Globus pallidus (tissue), 1 donor: ENCODE data around the gene AKR7A2.

Source experiments
- DNase-seq: peaks from one replicate; pipeline ENCODE4 v3.0.0-alpha.2; 2015; ENCODE audit warnings: low spot score

Gene AKR7A2

GRCh38 chr1:19325958-19326747, 14.2 kb upstream of the AKR7A2 start:
- DNase-seq, result no peak

GRCh38 chr1:19325368-19325957, 13.5 kb upstream of the AKR7A2 start:
- DNase-seq, result no peak

GRCh38 chr1:19324665-19324990, 12.7 kb upstream of the AKR7A2 start:
- no peak for DNase-seq

- no peak for DNase-seq
Measured at GRCh38 chr1:19323987-19324664, 12.2 kb upstream of the AKR7A2 start.

GRCh38 chr1:19322481-19322880, 10.5 kb upstream of the AKR7A2 start:
- DNase-seq, result no peak

- DNase-seq, result no peak
Measured at GRCh38 chr1:19321071-19321470, 9.1 kb upstream of the AKR7A2 start.

- no peak for DNase-seq
Measured at GRCh38 chr1:19319196-19319595, 7.3 kb upstream of the AKR7A2 start.

GRCh38 chr1:19317126-19317910, 5.4 kb upstream of the AKR7A2 start:
- no peak for DNase-seq

- DNase-seq, result no peak
Measured at GRCh38 chr1:19315378-19316198, 3.6 kb upstream of the AKR7A2 start.

- no peak for DNase-seq
Measured at GRCh38 chr1:19313961-19314882, 2.3 kb upstream of the AKR7A2 start.

GRCh38 chr1:19313636-19313959, 1.7 kb upstream of the AKR7A2 start:
- DNase-seq, result no peak

GRCh38 chr1:19312782-19313635, 1.1 kb upstream of the AKR7A2 start:
- no peak for DNase-seq

GRCh38 chr1:19311503-19311930, 427 bp downstream of the AKR7A2 start:
- DNase-seq, result no peak

GRCh38 chr1:19310720-19311502, 1.0 kb downstream of the AKR7A2 start:
- no peak for DNase-seq

GRCh38 chr1:19310061-19310460, 1.9 kb downstream of the AKR7A2 start:
- no peak for DNase-seq

GRCh38 chr1:19309123-19309813, 2.7 kb downstream of the AKR7A2 start:
- DNase-seq, result no peak

- DNase-seq, result no peak
Measured at GRCh38 chr1:19308509-19308907, 3.4 kb downstream of the AKR7A2 start.

- DNase-seq, result no peak
Measured at GRCh38 chr1:19307794-19308508, 4.0 kb downstream of the AKR7A2 start.
